ENCODE measurements around the gene COA1.

The COA1 gene

DNA sequence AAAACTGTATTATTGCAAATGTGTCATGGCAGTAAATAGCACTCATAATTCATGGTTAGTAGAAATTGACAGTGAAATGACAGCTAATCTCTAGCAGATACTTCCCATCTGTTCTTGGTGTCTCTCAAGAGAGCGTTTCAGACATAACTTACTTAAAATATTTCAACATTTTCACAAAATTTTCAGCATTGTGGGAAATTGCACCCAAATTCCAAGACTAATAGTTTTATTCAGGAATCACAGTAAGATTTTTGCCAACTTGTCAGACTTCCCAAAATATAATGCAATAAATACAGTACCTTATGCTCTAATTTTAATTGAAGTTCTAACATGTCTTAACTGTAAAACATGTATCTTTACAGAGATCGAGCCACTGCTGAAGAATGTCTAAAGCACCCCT is 105.2 kb downstream of the COA1 start:
- Histone ChIP-seq H3K9ac (ENCODE audit: low read depth in 1 of 2, low read length in 2 of 2) (no peak overlapping the region), H3K4me1 (ENCODE audit: control insufficient read depth in 1 of 2, insufficient read depth in 2 of 2, low read length in 2 of 2) (no peaks in the 10 kb centered on the region), H3K27ac (ENCODE audit: low read depth, low read length) (no peak overlapping the region), H3K36me3 (ENCODE audit: control insufficient read depth in 1 of 2, insufficient read depth in 2 of 2, low read length in 2 of 2) (peaks cover 28 to 41% of the 10 kb centered on the region in 2 donors), H3K9me3 (ENCODE audit: control insufficient read depth in 1 of 2, low read length in 2 of 2) (no peaks in the 10 kb centered on the region), H3K27me3 (ENCODE audit: control insufficient read depth in 1 of 2, insufficient read depth in 2 of 2, low read length in 2 of 2) (no peaks in the 10 kb centered on the region), H3K4me3 (ENCODE audit: low read depth in 1 of 2, low read length in 2 of 2) (no peak overlapping the region)

DNA sequence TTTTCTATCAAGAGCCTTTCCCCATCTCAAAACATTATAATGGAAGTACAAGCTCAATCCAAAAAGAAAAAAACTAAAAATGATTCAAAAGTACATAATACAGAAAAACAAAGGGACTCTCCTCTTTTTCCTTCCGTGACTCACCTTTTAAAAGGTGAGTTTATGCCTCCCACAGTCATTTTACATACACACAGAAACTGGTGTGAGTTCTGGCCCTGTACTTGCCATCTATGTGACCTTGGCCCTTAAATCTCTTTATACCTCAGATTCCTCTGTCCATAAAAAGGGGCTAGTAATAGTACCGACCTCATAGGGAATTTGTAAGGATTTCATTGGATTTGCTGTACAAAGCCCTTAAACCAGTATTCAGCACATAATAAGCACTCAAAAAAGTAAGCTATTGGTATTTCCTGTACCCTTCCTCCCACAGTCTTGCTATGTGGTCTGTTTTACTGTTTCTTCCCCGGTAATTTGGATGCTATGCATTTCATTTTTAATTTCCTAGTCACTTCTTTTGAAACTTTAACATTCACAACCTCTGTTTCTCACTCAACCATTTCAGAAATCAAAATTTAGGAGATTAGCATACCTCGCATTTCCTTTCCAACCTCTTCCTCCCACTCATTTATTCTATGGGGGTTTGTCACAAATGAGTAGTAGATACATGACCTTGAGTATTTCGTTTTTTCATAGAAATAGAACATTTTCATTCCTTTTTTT is 107.4 kb downstream of the COA1 start:
- no peaks in the 10 kb centered on the region for H3K9me3 ChIP-seq (ENCODE audit: control insufficient read depth in 1 of 2, low read length in 2 of 2)
- no peaks in the 10 kb centered on the region for H3K4me1 ChIP-seq (ENCODE audit: control insufficient read depth in 1 of 2, insufficient read depth in 2 of 2, low read length in 2 of 2)
- H3K27ac ChIP-seq (ENCODE audit: low read depth, low read length) = no peak overlapping the region
- no peak overlapping the region for H3K4me3 ChIP-seq (ENCODE audit: low read depth in 1 of 2, low read length in 2 of 2)
- H3K27me3 ChIP-seq (ENCODE audit: control insufficient read depth in 1 of 2, insufficient read depth in 2 of 2, low read length in 2 of 2) = no peaks in the 10 kb centered on the region
- H3K36me3 ChIP-seq (ENCODE audit: control insufficient read depth in 1 of 2, insufficient read depth in 2 of 2, low read length in 2 of 2) = peaks cover 23 to 47% of the 10 kb centered on the region in 2 donors
- no peak overlapping the region for H3K9ac ChIP-seq (ENCODE audit: low read depth in 1 of 2, low read length in 2 of 2)

DNA sequence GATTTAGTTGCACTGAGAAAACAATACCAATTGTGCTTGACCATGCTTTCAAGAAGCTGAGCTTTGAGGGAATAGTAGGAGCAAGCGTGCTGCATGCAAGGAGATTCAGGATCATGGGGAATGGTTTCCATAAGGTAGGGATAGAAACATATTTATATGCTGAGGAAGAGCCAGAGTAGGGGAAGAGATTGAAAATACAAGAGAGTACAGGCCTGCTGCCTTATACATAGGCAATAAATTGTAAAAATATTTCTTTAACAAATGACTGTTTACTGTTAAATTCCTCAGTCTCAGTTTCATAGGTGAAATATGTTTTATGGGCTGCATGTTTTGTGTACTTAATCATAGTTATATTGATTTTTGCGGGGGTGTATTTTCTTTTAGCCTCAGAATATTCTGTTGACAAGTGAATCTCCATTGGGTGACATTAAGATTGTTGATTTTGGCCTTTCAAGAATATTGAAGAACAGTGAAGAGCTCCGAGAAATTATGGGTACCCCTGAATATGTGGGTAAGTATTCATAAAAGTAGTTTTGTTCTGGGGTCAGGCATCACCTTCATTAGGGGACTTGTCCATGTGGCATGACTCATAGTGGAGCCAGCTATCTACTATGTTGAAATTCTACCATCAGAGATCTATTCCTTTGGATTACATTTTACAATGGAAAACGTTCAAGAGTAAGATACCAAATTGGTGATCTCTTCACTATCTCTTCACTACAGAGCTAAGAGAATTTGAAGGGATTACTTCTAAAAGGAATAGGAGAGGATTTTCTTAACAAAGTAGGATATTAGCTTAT is 109.9 kb downstream of the COA1 start:
- no peaks in the 10 kb centered on the region for H3K27me3 ChIP-seq (ENCODE audit: control insufficient read depth in 1 of 2, insufficient read depth in 2 of 2, low read length in 2 of 2)
- no peaks in the 10 kb centered on the region for H3K4me1 ChIP-seq (ENCODE audit: control insufficient read depth in 1 of 2, insufficient read depth in 2 of 2, low read length in 2 of 2)
- no peaks in the 10 kb centered on the region for H3K9me3 ChIP-seq (ENCODE audit: control insufficient read depth in 1 of 2, low read length in 2 of 2)
- no peak overlapping the region for H3K27ac ChIP-seq (ENCODE audit: low read depth, low read length)
- H3K9ac ChIP-seq (ENCODE audit: low read depth in 1 of 2, low read length in 2 of 2) = no peak overlapping the region
- H3K4me3 ChIP-seq (ENCODE audit: low read depth in 1 of 2, low read length in 2 of 2) = no peak overlapping the region
- peaks cover 18 to 31% of the 10 kb centered on the region in 2 donors for H3K36me3 ChIP-seq (ENCODE audit: control insufficient read depth in 1 of 2, insufficient read depth in 2 of 2, low read length in 2 of 2)

DNA sequence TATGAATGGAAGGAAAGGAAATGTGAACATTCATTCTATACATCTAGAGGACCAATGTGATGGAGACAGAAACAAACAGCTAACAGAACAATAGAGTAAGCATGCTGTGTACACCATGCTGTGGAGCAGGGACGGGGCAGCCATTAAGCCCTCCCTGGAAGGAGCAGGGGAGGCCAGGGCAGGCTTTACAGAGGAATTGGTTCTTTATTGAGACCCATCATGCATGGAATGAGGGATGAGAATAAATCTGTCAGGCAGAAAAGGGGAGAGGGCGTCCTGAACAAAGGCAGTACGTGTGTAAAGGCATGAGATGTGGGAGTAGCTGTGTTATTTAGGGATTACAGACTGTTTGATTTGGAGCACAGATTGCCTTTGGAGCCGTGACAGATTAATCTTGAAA is 111.2 kb downstream of the COA1 start:
- Histone ChIP-seq H3K36me3 (ENCODE audit: control insufficient read depth in 1 of 2, insufficient read depth in 2 of 2, low read length in 2 of 2) (peaks cover 15 to 25% of the 10 kb centered on the region in 2 donors), H3K9me3 (ENCODE audit: control insufficient read depth in 1 of 2, low read length in 2 of 2) (no peaks in the 10 kb centered on the region), H3K4me3 (ENCODE audit: low read depth in 1 of 2, low read length in 2 of 2) (no peak overlapping the region), H3K9ac (ENCODE audit: low read depth in 1 of 2, low read length in 2 of 2) (no peak overlapping the region), H3K4me1 (ENCODE audit: control insufficient read depth in 1 of 2, insufficient read depth in 2 of 2, low read length in 2 of 2) (no peaks in the 10 kb centered on the region), H3K27me3 (ENCODE audit: control insufficient read depth in 1 of 2, insufficient read depth in 2 of 2, low read length in 2 of 2) (no peaks in the 10 kb centered on the region), H3K27ac (ENCODE audit: low read depth, low read length) (no peak overlapping the region)

DNA sequence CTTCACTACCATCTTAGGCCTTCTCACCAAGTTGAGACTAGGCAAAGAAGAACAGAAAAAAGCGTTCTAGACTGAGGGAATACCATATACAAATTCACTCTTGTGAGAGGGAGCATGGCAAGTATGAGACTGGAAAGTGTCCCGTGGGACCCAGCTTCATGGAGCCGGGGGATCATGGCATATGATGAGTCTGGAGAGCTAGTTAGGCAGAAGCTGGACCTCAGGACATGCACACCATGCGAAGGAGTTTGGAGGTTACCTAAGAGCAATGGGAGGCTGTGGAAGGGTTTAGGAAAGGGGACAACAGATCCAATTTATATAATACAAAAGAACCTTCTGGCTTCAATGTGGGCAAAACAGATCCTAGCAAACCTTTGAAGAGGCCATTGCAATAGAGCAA is 112.3 kb downstream of the COA1 start:
- Histone ChIP-seq H3K9me3 (ENCODE audit: control insufficient read depth in 1 of 2, low read length in 2 of 2) (no peaks in the 10 kb centered on the region), H3K27me3 (ENCODE audit: control insufficient read depth in 1 of 2, insufficient read depth in 2 of 2, low read length in 2 of 2) (no peaks in the 10 kb centered on the region), H3K27ac (ENCODE audit: low read depth, low read length) (no peak overlapping the region), H3K36me3 (ENCODE audit: control insufficient read depth in 1 of 2, insufficient read depth in 2 of 2, low read length in 2 of 2) (peaks cover 16 to 23% of the 10 kb centered on the region in 2 donors), H3K9ac (ENCODE audit: low read depth in 1 of 2, low read length in 2 of 2) (no peak overlapping the region), H3K4me3 (ENCODE audit: low read depth in 1 of 2, low read length in 2 of 2) (no peak overlapping the region), H3K4me1 (ENCODE audit: control insufficient read depth in 1 of 2, insufficient read depth in 2 of 2, low read length in 2 of 2) (no peaks in the 10 kb centered on the region)

DNA sequence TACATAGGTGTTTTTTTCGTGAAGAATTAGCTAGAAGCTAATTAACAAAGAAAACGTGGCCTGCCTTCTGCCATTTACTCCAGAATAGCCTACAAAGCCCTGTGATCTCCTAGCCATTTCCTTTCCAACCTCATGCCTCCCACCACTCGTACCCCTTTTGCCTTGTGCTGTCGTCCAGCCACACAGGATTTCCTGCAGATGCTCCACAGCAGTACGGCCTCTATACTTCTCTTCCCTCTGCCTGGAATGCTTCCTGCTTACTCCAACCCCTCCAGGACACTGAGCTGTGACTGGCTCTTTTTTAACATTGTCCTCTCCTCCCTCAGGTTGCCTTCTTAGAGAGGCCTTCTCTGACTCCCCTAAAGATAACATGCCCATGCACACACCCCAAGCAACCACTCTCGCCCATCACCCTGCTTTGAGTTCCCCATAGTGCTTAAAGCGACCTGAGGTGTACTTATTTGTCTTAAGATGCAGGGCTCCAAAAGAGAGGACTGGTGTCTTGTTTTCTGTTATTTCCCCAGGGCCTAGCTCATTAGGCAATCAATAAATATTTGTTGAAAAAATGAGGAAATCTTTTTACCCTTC is 113.7 kb downstream of the COA1 start:
- peaks cover 0 to 6% of the 10 kb centered on the region in 2 donors for H3K4me1 ChIP-seq (ENCODE audit: control insufficient read depth in 1 of 2, insufficient read depth in 2 of 2, low read length in 2 of 2)
- H3K27ac ChIP-seq (ENCODE audit: low read depth, low read length) = no peak overlapping the region

DNA sequence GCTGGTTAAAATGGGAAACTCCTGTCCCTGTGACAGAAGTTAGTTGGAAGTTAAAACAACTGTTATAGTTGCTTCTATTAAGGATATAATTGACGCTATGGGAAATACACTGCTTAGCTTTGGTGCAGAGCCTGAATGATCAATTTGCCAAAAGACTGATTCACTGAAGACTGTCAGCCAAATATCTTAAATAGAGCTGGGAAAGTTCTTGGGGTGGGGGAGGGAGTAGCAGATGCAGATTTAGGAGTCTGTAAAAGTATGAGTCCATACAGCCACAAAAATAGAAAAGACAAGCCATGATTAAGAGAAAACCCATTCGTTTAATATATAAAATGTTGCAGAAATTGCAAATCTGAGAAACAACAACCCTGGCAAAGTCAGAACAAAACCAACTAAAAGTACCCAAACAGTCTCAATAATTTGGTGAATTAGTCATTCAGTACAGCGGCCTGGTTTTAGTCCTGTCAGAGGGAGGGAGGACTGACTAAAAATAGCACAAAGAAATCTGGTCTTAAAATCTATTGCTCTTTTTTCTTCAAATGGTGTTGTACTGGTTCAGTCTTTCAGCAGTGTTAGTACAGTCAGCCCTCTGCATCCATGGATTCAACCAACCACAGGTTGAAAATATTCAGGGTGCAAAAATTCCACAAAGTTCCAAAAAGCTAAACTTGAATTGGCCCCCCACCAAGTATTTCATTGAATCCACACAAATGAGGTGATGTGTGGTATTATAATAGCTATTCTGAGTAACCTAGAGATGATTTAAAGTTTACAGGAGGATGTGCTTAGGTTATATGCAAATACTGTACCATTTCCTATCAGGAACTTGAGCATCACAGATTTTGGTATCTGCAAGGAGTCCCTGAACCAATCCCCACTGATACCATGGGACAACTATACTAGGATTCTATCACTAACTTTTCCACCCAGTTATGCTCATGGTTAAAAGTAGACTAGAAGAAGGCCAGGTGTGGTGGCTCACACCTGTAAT is 116.4 kb downstream of the COA1 start:
- Histone ChIP-seq H3K27me3 (ENCODE audit: control insufficient read depth in 1 of 2, insufficient read depth in 2 of 2, low read length in 2 of 2) (no peaks in the 10 kb centered on the region), H3K4me3 (ENCODE audit: low read depth in 1 of 2, low read length in 2 of 2) (no peak overlapping the region), H3K36me3 (ENCODE audit: control insufficient read depth in 1 of 2, insufficient read depth in 2 of 2, low read length in 2 of 2) (peaks cover 16 to 23% of the 10 kb centered on the region in 2 donors), H3K4me1 (ENCODE audit: control insufficient read depth in 1 of 2, insufficient read depth in 2 of 2, low read length in 2 of 2) (peaks cover 0 to 6% of the 10 kb centered on the region in 2 donors), H3K9ac (ENCODE audit: low read depth in 1 of 2, low read length in 2 of 2) (no peak overlapping the region), H3K27ac (ENCODE audit: low read depth, low read length) (no peak overlapping the region), H3K9me3 (ENCODE audit: control insufficient read depth in 1 of 2, low read length in 2 of 2) (no peaks in the 10 kb centered on the region)

More for the DNA sequence above, 113.7 kb downstream of the COA1 start:
- Histone ChIP-seq H3K36me3 (ENCODE audit: control insufficient read depth in 1 of 2, insufficient read depth in 2 of 2, low read length in 2 of 2) (peaks cover 17 to 20% of the 10 kb centered on the region in 2 donors), H3K9ac (ENCODE audit: low read depth in 1 of 2, low read length in 2 of 2) (no peak overlapping the region), H3K4me3 (ENCODE audit: low read depth in 1 of 2, low read length in 2 of 2) (no peak overlapping the region), H3K9me3 (ENCODE audit: control insufficient read depth in 1 of 2, low read length in 2 of 2) (no peaks in the 10 kb centered on the region), H3K27me3 (ENCODE audit: control insufficient read depth in 1 of 2, insufficient read depth in 2 of 2, low read length in 2 of 2) (no peaks in the 10 kb centered on the region)

DNA sequence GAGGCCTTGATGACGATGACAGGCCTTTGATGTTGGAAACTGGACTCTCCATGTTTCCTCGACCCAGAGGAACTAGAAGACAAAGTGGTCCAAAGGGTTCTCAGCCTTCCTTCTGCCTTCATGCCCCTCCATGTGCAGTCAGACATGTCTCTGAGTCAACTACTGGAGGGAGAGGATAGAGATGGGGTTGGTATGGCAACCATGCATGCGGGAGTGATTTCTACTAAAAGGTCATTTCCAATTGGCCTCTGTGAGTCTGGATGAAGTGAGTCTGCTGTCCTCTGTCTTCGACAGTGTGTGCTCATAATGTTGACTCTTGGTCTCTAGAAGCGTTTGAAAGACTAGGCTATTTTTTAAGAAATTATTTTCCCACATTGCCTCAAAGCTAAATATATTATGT is 117.2 kb downstream of the COA1 start:
- no peaks in the 10 kb centered on the region for H3K9me3 ChIP-seq (ENCODE audit: control insufficient read depth in 1 of 2, low read length in 2 of 2)
- peaks cover 0 to 6% of the 10 kb centered on the region in 2 donors for H3K4me1 ChIP-seq (ENCODE audit: control insufficient read depth in 1 of 2, insufficient read depth in 2 of 2, low read length in 2 of 2)
- no peak overlapping the region for H3K27ac ChIP-seq (ENCODE audit: low read depth, low read length)
- no peak overlapping the region for H3K9ac ChIP-seq (ENCODE audit: low read depth in 1 of 2, low read length in 2 of 2)
- no peaks in the 10 kb centered on the region for H3K27me3 ChIP-seq (ENCODE audit: control insufficient read depth in 1 of 2, insufficient read depth in 2 of 2, low read length in 2 of 2)
- peaks cover 16 to 17% of the 10 kb centered on the region in 2 donors for H3K36me3 ChIP-seq (ENCODE audit: control insufficient read depth in 1 of 2, insufficient read depth in 2 of 2, low read length in 2 of 2)
- no peak overlapping the region for H3K4me3 ChIP-seq (ENCODE audit: low read depth in 1 of 2, low read length in 2 of 2)

DNA sequence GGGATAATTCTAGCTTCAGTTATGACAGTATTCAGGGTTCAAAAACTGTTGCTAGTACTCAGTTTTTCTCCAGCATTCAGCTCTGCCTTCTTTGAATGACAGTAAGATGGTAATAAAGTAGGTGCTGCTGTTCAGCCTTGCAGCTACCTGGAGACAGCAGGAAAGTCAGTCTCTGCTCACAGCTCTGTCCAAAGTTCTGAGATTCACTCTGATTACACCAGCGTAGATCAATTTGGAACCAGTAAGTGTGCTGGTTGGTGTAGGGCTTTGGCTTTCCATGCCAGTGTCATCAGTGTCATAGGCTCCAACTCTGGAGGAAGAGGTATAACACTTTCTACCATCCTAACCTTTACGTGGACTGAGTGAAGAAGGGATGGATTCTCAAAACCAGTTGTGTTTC is 120.2 kb downstream of the COA1 start:
- Histone ChIP-seq H3K27me3 (ENCODE audit: control insufficient read depth in 1 of 2, insufficient read depth in 2 of 2, low read length in 2 of 2) (no peaks in the 10 kb centered on the region), H3K36me3 (ENCODE audit: control insufficient read depth in 1 of 2, insufficient read depth in 2 of 2, low read length in 2 of 2) (peaks cover 13 to 14% of the 10 kb centered on the region in 2 donors), H3K4me3 (ENCODE audit: low read depth in 1 of 2, low read length in 2 of 2) (no peak overlapping the region), H3K9me3 (ENCODE audit: control insufficient read depth in 1 of 2, low read length in 2 of 2) (no peaks in the 10 kb centered on the region), H3K4me1 (ENCODE audit: control insufficient read depth in 1 of 2, insufficient read depth in 2 of 2, low read length in 2 of 2) (peaks cover 0 to 6% of the 10 kb centered on the region in 2 donors), H3K27ac (ENCODE audit: low read depth, low read length) (no peak overlapping the region), H3K9ac (ENCODE audit: low read depth in 1 of 2, low read length in 2 of 2) (no peak overlapping the region)

All from duodenal mucosa (tissue), 2 donors.